CD4-positive, alpha-beta T cell treated with Interleukin-4 for 1 hour (primary cell): ENCODE measurements around the gene STMN1.

Experiments
- DNase-seq, 2 donors: peaks; one replicate each; pipeline ENCODE4 v3.0.0-alpha.2; 2020 to 2022

Gene STMN1

DNA sequence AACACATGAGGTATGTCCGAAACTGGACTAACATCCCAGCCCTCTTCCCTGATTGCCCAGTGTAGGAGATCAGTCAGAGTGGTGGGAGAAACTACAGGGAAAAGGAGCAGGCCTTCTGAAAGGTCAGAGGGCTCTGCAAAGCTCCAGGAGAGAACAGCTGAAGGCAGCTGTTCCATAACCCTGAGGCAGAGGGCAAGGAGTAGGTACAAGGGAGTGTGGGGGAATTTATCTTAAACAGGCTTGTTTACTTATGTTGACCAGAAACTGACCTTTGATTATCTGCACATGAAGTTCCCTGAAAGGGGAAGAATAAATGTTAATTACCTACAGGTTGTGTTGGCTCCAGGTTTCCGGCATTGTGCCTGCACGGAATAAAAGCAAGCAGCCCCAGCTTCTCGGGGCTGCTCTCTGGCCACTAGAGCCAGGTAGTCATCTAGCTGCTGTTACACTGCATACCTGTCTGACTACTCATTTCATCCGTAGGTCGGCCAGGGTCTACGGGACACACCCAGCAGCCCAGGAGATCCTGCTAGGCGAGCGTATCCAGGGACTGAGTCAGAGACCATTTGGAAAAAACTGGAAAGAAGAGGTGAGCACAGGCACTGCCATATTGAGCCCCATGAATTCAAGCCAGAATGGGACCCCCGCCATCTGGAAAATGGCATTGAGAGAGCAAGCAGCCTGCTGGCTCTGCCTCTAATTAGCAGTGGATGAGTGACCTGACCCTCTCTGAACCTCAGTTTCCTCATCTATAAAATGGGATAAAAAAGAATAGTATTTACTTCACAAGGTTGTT, 15.8 kb downstream of the STMN1 start:
- no peak for DNase-seq

DNA sequence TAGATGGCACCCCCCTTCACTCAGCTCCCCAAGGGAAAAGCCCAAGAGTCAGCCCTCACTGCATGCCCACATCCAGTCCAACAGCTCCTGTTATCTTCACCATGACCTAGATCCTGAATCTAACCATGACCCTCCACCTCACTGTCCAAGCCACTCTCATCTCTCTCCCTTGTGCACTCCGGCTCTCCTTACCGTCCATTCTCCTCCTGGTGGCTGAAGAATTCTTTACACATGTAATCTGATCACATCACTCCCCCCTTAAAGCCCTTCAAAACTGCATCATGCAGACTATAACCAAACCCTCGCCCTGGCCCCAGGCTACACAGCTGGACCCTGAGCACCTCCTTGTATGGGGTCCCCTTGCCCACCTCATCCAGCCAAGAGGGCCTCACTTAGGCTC, 16.7 kb downstream of the STMN1 start:
- DNase-seq: no peak

DNA sequence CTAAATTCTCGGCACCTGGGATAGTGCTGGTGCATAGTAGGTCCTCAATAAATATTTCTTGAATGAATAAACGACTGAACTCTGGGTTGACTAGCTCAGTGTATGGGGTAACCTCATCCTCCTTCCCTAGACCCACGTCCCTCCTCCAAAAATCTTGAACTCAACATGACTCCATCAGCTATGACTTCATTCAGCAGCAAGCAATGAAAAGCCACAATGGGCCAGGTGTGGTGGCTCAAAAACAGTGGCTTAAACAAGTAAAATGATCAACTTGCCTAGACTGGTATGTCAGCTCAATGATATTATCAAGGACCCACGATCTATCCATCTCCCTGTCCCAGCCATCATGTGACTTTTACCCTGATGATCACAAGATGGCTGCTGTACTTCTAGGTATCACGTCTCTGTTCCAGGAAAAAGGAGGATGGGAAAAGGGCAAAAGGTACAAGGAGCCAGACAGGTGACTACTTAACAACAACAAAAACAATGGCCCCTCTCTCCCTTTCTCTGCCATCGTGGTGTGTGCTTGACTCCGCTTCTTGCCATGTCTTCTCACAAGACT, 17.7 kb downstream of the STMN1 start:
- DNase-seq: no peak

DNA sequence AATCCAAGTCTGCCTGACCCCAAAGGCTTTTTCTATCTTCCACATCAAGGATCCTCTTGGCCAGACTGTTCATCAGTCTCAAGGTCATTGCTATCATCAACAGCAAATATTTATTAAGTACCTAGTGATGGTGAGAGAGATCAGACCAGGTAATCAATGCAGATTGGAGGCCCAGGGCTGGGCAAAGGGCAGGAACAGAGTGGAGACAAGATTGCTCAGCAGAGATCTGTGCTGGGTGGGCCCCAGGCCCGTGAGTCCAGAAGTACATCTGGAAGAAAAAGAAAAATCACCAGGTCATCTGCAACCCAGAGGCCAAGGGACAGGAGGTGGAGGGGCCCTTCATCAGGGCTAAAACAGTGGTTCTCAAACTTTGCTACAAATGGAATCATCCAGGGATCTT, 20.6 kb downstream of the STMN1 start:
- DNase-seq: no peak

DNA sequence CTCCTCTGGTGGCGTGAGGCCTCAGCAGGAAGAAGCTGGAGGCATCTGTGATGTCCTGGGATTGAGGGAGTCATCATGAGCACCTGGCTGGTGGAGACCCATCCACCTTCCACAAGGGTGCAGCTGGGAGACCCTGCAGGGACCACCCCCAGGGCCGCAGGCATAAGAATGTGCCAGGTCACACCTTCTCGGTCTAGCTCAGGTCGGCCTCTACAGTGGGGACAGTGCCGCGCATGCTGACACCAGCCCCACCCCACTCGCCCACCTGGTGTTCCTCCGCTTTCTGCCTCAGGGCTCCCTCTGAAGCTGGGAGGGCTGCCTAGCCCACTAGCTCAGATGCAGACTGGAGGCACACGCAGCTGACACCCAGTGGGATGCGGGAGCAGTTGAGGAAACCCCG, 25.0 kb downstream of the STMN1 start:
- no peak for DNase-seq

DNA sequence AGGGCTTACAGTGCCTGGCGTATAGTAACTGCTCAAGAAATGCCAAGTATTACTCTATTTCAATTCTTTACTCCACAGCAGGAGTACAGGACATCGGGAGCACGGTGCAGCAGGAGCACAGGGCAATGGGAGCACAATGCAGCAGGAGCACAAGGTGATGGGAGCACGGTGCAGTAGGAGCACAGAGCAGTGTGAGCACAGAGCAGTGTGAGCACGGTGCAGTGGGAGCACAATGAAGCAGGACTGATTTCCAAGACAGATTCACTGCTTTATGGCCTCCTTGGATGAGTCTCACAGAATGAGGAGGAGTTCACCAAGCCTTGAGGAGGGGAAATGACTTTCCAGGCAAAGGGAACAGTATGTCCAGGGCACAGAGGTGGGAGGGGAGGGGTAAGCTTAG, 25.7 kb downstream of the STMN1 start:
- no peak for DNase-seq

DNA sequence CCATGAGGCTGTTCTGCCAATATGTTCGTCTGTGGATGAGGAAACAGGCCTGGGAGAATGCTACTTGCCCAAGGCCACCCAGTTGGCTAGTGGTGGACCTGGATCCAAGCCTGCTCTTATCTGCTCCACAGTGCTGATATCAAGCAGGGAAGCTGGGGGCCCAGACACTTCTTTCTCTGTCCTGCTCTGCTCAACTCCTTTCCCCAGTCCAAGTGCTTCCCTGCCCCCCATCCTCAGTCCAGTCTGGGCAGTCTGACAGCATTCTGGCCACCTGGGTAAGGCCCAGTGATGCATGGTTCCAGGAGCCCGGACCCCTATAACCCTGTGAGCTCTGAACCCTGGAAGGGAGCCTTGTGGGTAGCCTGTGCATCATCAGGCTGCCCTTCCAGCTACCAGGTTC, 26.5 kb downstream of the STMN1 start:
- DNase-seq: no peak

DNA sequence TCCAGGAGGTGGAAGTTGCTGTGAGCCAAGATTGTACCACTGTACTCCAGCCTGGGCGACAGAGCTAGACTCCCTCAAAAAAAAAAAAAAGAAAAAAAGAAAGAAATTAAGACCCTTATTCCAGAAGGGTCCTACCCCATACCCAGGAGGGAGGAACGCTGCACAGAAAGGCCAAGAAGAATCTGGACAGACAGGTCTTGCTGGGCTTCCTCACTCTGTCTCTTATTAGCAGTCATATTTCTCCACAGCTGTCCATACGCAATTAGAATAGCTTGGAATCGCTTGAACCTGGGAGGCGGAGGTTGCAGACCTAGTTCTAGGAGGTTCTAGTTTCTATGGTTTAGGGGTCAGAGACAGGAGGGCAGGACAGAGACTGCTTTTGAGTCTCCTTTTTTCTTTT, 27.5 kb downstream of the STMN1 start:
- DNase-seq: no peak

DNA sequence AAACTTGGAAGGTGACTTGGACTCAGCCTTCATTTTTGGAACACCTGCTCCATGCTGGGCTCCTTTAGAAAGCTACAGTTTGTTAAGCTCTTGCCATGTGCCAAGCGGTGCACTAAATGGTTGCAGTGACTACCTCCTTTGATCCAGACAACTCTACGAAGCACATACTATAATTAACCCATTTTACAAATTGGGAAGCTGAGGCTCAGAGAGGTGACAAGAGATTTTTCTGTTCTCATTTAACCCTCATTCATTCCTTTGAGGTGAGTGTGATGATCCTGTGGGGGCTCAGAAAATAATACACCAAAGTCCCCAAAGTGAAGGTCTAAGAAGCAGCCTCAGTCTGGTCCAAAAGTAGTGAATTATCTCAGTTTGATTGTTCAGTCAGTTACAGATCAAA, 29.1 kb downstream of the STMN1 start:
- no peak for DNase-seq

DNA sequence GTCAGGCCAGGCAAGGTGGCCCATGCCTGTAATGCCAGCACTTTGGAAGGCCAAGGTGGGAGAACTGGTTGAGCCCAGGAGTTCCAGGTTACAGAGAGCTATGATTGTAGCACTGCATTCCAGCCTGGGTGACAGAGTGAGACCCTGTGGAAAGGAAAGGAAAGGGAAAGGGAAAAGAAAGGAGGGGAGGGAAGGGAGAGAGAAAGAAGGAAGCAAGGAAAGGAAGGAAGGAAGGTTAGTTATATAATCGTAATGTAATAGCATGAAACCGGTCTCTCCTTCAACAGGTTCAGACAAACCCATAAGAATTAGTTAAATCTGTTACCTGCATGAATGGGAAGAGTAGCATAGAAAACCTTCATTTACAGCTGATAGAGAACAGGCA, 29.5 kb downstream of the STMN1 start:
- DNase-seq: no peak

DNA sequence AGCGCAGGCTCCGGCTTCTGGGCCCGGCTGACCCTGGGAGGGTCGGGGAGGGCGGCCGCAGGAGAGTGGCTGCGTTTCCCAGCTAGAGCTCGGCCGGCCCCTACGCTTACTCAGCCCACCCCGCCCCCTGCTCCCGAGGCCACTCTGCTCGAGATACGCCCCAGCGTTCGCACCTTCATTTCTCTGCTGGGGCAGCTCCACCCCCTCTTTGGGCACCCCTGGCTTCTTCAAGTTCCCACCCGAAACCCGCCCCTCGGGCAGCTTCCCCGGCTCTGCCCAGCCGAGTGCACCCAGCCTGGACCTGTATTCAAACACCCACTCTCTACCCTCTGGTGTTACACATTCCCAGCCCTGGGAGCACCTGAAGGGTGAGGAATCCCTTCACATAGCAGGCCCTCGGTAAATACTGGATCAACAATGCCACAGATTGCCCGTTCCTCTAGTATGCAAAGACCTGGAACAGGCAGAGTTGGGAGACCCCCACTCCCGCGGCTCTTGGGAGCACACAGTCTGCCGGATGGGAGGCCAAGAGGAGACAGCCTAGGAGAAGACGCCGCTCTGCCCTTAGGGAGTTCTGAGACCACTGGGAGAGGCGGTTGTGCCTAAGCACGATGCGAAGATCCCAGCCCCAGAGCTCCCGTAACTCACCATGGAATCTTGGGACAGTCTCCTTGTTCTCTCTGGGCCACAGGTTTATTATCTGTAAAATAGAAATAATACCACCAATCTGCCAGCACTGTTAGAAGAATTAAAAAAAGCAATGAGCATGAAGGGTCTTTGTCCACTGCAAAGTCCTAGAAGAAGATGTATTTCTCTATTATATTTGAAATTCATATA, 30.1 kb downstream of the STMN1 start:
- DNase-seq: peak in 1 of 2 donors; percentile 14

DNA sequence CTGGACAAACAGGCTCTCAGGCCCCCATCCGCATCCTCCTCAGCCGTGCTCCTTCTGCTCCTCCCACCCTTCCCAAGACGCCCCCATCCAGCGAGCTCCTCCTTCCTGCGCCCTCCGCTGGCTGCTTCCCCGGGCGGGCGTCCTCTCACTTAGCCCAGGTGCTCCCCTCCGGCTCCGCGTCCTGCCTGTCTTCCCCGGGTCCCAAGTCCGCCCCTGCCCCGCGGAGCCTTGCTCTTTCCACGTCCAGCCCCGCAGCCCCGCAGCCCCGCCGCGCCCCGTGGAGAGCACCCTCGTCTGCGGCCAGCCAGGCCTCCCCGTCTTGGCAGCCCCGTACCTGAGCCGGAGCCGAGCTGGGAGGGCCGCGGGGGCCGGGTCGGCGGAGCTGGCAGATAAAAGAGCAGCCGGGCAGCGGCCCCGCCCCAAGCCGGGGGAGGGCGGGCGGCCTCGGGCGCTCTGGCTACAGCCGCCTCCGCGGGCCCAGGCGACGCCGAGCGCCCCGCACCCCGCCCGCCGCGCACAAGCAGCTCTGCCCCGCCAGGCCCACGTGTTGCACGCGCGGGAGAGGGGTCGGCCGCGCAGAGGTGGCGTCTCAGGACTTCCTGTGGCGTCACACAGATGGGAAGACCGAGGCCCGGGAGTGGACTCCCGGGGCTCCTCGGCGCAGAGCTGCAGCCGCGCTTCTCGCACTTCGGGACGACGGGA, 30.9 kb downstream of the STMN1 start, which contains the start of gene PAQR7:
Gene PAQR7 (minus strand): TSS at position 555 of the 702 bp plus-strand sequence. CDS start 11,869 bp downstream, outside the sequence.
- DNase-seq: peak; percentile 49 to 62

DNA sequence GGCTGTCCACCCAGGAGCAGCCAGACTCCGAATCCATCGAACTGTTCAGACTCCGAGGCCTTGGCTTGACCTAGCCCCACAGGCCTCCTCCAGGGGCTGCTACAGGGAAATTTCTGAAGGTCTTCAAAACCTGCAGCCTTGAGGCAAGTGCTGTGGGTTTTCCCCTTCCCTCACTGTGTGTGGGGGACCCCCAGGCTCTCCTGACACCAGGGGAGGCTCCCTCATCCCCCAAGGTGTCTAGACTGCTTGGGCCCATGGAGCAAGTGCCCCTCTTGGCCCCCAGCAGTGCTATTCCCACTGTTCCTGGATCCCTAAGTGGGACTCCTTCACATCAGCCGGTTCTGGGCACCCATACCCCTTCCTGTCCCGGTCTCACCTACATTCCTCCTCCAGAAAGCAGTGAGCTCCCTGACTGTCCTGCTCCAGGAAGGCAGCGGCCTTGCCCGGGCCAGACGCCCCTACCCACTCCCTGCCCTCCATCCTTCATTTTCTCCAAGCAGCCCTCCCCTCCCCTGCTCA, 31.5 kb downstream of the STMN1 start:
- DNase-seq: no peak

DNA sequence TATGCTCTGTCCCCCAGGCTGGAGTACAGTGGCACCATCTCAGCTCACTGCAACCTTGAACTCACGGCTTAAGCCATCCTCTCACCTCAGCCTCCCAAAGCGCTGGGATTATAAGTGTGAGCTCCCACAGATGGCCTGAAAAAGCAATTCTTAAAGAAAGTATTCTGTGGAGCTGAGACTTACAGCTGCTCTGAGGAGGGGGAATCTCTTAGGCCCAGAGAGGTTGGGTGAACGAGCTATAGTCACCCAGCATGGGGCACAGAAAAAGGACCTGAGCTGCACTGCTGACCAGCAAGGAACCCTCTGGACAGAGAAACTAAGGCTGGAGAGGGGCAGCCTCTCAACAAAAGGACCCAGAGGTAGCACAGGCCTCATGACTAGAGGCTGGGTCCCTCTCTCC, 32.0 kb downstream of the STMN1 start:
- no peak for DNase-seq

DNA sequence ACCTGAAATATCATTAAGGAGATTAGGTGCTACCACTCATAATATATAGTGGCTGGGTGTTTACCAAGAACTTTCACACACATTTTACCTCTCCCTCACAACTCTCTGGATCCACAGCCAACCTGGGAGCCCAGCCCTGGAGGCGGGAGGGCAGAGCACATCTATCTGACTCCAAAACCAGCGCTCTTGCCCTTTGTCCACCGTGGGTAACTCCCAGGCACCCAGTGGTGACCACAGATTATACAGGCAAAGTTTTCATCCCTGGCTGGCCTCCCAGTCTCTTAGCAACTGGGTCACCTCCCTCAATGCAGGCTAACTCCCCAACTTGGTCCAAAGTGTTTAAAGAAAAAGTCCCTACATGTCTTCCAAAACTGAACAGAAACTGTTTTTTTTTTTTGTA, 33.1 kb downstream of the STMN1 start:
- DNase-seq: no peak

DNA sequence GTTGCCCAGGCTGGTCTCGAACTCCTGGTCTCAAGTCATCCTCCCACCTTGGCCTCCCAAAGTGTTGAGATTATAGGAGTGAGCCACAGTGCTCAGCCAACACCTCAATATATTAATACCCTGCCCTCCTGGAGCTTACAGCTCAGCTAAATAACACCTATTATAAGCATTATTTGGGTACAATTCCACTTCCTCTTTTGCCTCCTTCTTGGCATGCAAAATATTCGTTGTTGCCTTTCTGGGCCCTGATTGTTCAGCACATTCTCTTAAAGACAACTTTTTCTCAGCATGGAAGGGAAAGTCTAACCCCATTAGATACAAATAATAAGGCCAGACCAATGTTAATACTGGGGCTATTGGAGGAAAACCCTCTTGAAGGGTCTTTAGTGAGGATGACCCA, 33.5 kb downstream of the STMN1 start:
- DNase-seq: no peak

DNA sequence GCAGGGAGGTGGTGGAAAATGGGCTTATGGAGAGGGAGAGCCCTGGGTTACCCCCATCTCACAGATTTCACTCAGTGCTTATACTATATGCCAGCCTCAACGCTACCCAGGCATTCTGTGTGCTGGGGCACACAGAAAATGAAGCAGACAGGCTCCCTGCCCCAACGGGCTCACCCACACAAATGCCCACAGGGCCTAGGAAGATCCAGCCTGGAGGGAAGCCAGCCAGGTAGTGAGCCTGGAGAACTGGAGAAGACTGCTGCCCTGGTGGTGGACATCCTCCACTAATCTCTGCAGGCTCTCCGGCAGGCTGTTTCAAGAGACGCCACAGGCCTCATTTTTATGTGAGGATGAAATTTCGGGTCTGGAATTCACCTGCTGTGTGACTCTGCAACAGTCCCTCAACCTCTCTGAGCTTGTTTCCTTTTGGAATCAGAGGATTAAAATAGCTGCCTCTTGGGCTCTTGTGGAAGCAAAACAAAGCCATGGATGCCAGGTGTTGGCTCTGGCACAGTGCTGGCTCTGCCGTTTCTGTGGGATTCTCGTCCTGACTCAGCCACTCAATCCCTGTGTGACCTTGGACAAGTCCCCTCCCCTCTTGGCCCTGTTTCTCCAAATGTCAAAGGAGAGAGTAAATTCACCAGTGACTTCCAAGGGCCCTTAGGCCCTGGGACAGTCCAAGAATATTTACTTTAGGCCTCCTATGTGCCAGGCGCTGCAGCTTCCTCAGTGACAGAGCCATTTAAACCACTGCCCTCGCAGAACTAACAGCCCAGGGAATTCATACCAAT, 34.3 kb downstream of the STMN1 start:
- DNase-seq: no peak

DNA sequence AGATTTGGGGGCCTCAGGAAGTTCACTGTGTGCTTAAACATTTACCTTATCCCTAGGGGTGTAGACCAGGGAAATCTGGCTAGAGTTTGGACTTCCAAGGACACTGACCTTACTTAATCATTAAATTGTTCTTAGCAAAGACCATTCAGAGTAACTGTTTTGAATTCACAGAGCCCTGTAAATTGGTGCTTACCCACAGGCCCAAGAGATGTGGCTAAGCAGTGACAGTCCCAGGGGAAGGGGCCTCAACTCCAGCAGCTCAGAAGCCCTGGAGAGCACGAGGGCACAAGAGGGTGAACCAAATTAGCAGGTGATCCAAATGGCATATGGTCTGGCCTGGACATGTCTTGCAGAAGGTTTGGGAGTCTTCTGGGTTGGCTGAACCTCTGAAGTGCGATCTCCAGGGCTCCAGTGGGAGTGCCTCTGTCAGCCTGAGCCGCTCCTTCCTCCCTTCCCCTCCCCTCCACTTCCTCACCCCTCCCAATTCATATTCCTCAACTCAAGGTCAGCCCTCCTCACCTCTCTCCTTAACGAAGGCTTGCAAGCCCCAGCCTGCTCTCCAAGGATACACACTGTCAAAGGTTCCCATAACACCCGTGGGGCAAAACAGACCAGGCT, 35.0 kb downstream of the STMN1 start:
- DNase-seq: no peak

DNA sequence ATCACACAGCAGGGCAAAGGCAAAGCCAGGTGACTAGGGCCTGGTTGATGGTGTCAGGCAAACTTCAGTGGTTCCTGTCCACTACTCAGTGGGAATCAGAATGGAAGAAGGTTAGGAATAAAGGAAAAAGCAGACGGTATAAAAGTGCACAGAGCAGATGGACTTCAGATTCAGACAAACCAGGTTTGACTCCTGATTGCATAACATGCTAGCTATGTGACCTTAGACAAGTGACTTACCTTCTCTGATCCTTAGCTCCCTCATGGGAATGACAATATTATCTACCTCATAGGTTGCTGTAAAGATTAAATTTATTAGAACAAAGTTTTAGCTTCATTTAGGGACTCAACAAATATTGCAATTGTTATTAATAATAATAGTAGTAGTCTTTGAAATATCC, 35.6 kb downstream of the STMN1 start:
- no peak for DNase-seq

DNA sequence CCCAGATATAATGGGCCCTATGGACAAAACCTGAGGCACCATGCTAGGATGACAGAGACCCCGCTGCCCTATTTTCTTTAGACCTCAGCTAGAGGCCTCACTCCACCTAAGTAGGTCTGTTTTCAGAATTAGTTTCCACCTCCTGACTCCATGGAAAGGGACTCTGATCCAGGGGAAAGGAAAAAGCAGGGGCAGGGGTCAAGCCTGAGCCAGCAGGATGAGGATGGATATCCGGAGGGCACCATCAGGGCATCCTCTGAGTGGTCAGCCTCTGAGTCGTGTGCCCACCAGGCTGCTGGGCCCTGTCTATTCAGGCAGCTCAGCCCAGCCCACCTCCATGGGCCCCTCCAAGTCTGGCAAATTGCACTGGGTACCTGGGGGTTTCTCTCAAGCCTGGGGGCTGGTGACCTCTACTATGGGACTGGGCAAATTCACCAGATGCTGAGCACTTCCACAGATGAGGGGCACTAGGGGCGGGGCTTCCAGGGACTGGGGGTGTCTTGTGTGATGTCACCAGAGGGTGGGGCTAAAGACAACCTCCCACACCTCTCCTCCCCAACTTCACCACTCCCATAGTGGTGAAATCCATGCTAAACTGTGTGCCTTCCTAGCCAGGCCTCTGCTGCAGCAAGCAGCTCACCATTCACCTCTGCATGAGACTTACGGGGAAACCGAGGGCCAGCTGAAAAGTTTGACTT, 36.2 kb downstream of the STMN1 start:
- DNase-seq: no peak
